Natural killer cell (primary cell): ENCODE data around the gene ZNF22. TPM values are rescaled to one million over a fixed set of nuclear protein-coding genes. Genes with fewer than 3 reads are reported as not detected.
A peak's percentile ranks its signal among the peaks of the same experiment; 100 is the strongest.

Source experiments
- ATAC-seq, 3 donors: fragments of 150-1000 bp in 2 of 3; fragments of 200-7000 bp in 1 of 3; cut with Tn5 transposase; 1 replicate in 1 of 3; 2 replicates in 2 of 3; pipeline ENCODE4 v1.10.0; 2021; ENCODE audit warnings: mild to moderate bottlenecking in 2 of 3, moderate library complexity in 2 of 3
- DNase-seq, 2 donors: peaks; one replicate each; pipeline versions ENCODE4 v3.0.0 to v3.0.0-alpha.2; 2013 to 2021; ENCODE audit warnings: mixed read lengths in 1 of 2
- H3K27ac ChIP-seq: one replicate; pipeline ENCODE4 v1.5.1; 2013; ENCODE audit warnings: mild to moderate bottlenecking, low read length
- H3K27me3 ChIP-seq: one replicate; pipeline ENCODE4 v1.6.1; 2013; ENCODE audit warnings: low read length; ENCODE audit not compliant: control insufficient read depth, insufficient read depth
- H3K36me3 ChIP-seq: one replicate; pipeline ENCODE4 v1.6.1; 2013; ENCODE audit warnings: low read length; ENCODE audit not compliant: control insufficient read depth, insufficient read depth
- H3K4me1 ChIP-seq: one replicate; pipeline ENCODE4 v1.6.1; 2013; ENCODE audit warnings: low read length; ENCODE audit not compliant: control insufficient read depth, insufficient read depth
- H3K4me3 ChIP-seq: one replicate; pipeline ENCODE4 v1.5.1; 2013; ENCODE audit warnings: low read length
- H3K9me3 ChIP-seq: one replicate; pipeline ENCODE4 v1.6.1; 2013; ENCODE audit warnings: low read length; ENCODE audit not compliant: control insufficient read depth, insufficient read depth
- H3K27ac Mint-ChIP-seq, 2 donors: one replicate each; pipeline ENCODE4 v1.8.0; 2022; ENCODE audit warnings: mild to moderate bottlenecking in 2 of 2, mixed read lengths in 2 of 2, moderate library complexity in 1 of 2
- H3K27me3 Mint-ChIP-seq, 2 donors: one replicate each; pipeline ENCODE4 v1.8.0; 2022; ENCODE audit warnings: low read depth in 2 of 2, mixed read lengths in 2 of 2
- H3K36me3 Mint-ChIP-seq: one replicate; pipeline ENCODE4 v1.8.0; 2022; ENCODE audit warnings: mixed read lengths
- H3K4me1 Mint-ChIP-seq, 2 donors: one replicate each; pipeline ENCODE4 v1.8.0; 2022; ENCODE audit warnings: mixed read lengths in 2 of 2
- H3K4me3 Mint-ChIP-seq: one replicate; pipeline ENCODE4 v1.8.0; 2022; ENCODE audit warnings: mild to moderate bottlenecking, moderate library complexity, mixed read lengths
- H3K9me3 Mint-ChIP-seq, 2 donors: one replicate each; pipeline ENCODE4 v1.8.0; 2022; ENCODE audit warnings: mixed read lengths in 2 of 2
- WGBS: methylation state at CpG from one replicate; pipeline ENCODE4 v1.1.7; 2013; ENCODE audit warnings: missing lambda C conversion rate; ENCODE audit not compliant: insufficient coverage; 5-methylcytosine and 5-hydroxymethylcytosine counted together
- intact Hi-C: fragments of 100-400 bp; cut with micrococcal nuclease; formaldehyde crosslinking; loops from one replicate; pipeline ENCODE4 v1.14.2; 2022
- total RNA-seq, 4 donors: library from RNA; stranded (reverse); fragments of 120-200 nt in 1 of 4; gene quantifications; one replicate each; pipeline versions ENCODE4 v1.2.3 to v1.2.4, GENCODE V29; 2013 to 2022
- TF ChIP-seq, protein P1 (sequence below): fragments of 200-600 bp; IDR thresholded peaks from one replicate; pipeline ENCODE4 v1.8.0; 2022; ENCODE audit warnings: antibody characterized with exemption

The ZNF22 gene
- total RNA-seq, 3 donors from 2014 or later (not counting 1 experiment from before 2014, with no cell fraction given) = 24.2 to 31.8 (median 25.0) TPM

GRCh38 chr10:44998146-44998631, 2.5 kb upstream of the ZNF22 start:
- no peaks in the 10 kb centered on the region for H3K27me3 ChIP-seq
- H3K36me3 Mint-ChIP-seq = peaks cover 3% of the 10 kb centered on the region
- DNase-seq (no peak), ATAC-seq (no peak)
- TF ChIP-seq, protein P1, sequence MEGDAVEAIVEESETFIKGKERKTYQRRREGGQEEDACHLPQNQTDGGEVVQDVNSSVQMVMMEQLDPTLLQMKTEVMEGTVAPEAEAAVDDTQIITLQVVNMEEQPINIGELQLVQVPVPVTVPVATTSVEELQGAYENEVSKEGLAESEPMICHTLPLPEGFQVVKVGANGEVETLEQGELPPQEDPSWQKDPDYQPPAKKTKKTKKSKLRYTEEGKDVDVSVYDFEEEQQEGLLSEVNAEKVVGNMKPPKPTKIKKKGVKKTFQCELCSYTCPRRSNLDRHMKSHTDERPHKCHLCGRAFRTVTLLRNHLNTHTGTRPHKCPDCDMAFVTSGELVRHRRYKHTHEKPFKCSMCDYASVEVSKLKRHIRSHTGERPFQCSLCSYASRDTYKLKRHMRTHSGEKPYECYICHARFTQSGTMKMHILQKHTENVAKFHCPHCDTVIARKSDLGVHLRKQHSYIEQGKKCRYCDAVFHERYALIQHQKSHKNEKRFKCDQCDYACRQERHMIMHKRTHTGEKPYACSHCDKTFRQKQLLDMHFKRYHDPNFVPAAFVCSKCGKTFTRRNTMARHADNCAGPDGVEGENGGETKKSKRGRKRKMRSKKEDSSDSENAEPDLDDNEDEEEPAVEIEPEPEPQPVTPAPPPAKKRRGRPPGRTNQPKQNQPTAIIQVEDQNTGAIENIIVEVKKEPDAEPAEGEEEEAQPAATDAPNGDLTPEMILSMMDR = no peak
- no peaks in the 10 kb centered on the region for H3K9me3 Mint-ChIP-seq
- peaks cover under 1% of the 10 kb centered on the region for H3K9me3 ChIP-seq
- intact Hi-C loops = no loop called here
- peaks cover 35% of the 10 kb centered on the region for H3K4me1 ChIP-seq
- 94% methylated on average over 5 of the region's 6 CpGs for WGBS
- H3K27ac Mint-ChIP-seq = peak overlapping the region in 1 of 2 donors; percentile 31
- H3K27ac ChIP-seq = no peak overlapping the region
- peaks cover 3% of the 10 kb centered on the region for H3K36me3 ChIP-seq
- no peak overlapping the region for H3K4me3 ChIP-seq
- H3K4me3 Mint-ChIP-seq = no peak overlapping the region
- H3K4me1 Mint-ChIP-seq = peaks cover 50 to 53% of the 10 kb centered on the region in 2 donors
- H3K27me3 Mint-ChIP-seq = no peaks in the 10 kb centered on the region

GRCh38 chr10:45000138-45000751, 478 bp upstream of the ZNF22 start:
- no peaks in the 10 kb centered on the region for H3K27me3 ChIP-seq
- peaks cover 27% of the 10 kb centered on the region for H3K4me1 ChIP-seq
- peak overlapping the region; percentile 42 for H3K4me3 ChIP-seq
- WGBS = 35% methylated on average over 12 of the region's 12 CpGs
- no peaks in the 10 kb centered on the region for H3K27me3 Mint-ChIP-seq
- H3K9me3 Mint-ChIP-seq = no peaks in the 10 kb centered on the region
- intact Hi-C loops = loop anchor here (2.0 to 10.0 kb wide), 5 partner anchors 31 to 585 kb away; no protein-coding TSS in a partner anchor
- peaks cover 7% of the 10 kb centered on the region for H3K9me3 ChIP-seq
- TF ChIP-seq, protein P1 = no peak
- H3K36me3 ChIP-seq = peaks cover 21% of the 10 kb centered on the region
- peak overlapping the region; percentile 92 for H3K4me3 Mint-ChIP-seq
- DNase-seq (no peak), ATAC-seq (no peak)
- H3K4me1 Mint-ChIP-seq = peaks cover 58 to 61% of the 10 kb centered on the region in 2 donors
- H3K36me3 Mint-ChIP-seq = peaks cover 20% of the 10 kb centered on the region
- peak overlapping the region; percentile 80 to 88 for H3K27ac Mint-ChIP-seq
- peak overlapping the region; percentile 76 for H3K27ac ChIP-seq

DNA sequence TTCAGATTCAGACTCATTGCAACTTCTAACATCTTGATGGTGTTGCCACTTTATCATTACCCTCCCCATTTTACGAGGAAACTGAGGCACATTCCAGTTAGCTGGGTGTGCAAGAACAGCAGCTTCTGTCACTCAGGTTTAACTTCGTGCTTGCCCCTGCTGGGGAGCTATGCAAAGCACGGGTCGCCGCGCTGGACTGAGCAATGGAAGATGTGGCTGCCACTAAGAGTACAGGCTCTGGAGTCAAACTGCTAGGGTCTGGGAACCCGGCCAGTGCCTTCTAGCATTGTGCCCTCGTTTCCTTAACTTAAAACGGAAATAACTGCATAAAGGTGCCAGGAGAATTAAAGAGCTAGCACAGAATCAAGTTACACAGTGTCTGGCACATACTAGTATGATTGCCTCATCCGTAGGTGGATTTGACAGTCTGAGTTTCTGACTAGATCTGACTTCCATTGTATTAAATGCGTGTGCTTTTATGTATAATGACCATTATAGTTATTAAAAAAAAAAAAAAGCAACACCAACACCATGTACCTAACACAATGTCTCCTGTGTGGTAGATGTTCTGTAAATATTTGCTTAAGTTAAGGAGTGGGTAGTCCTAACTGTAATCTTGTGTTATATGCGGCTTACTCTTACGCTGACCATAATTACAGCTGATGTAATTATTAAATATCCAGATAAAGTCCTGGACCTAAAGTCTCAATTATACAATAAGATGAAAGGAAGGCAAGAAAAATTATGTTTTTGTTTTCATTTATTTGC, 842 bp downstream of the ZNF22 start:
- peak overlapping the region; percentile 87 for H3K4me3 Mint-ChIP-seq
- peak overlapping the region; percentile 81 to 88 for H3K27ac Mint-ChIP-seq
- H3K4me1 ChIP-seq = peaks cover 15% of the 10 kb centered on the region
- H3K36me3 Mint-ChIP-seq = peaks cover 20% of the 10 kb centered on the region
- no peaks in the 10 kb centered on the region for H3K27me3 Mint-ChIP-seq
- no peaks in the 10 kb centered on the region for H3K9me3 Mint-ChIP-seq
- no peaks in the 10 kb centered on the region for H3K27me3 ChIP-seq
- H3K4me3 ChIP-seq = peak overlapping the region; percentile 42
- intact Hi-C loops = loop anchor here (2.0 to 10.0 kb wide), 5 partner anchors 33 to 583 kb away; no protein-coding TSS in a partner anchor
- H3K4me1 Mint-ChIP-seq = peaks cover 54 to 59% of the 10 kb centered on the region in 2 donors
- TF ChIP-seq, protein P1 = no peak
- H3K27ac ChIP-seq = peak overlapping the region; percentile 63
- H3K36me3 ChIP-seq = peaks cover 25% of the 10 kb centered on the region
- DNase-seq = peak; percentile 54 to 70
- peaks cover 7% of the 10 kb centered on the region for H3K9me3 ChIP-seq
- WGBS = 2% methylated on average over 10 of the region's 13 CpGs
- peak; percentile 70 to 76 (median 72) for ATAC-seq
